Middle frontal gyrus (tissue), 1 donor: ENCODE data around the gene EGFR.

Experiments used
- DNase-seq: peaks from one replicate; pipeline ENCODE4 v3.0.0-alpha.2; 2015; ENCODE audit warnings: low spot score; ENCODE audit errors: extremely low spot score

The EGFR gene

GRCh38 chr7:55142919-55143600 lies 124.2 kb downstream of the EGFR start:
- DNase-seq = no peak

GRCh38 chr7:55144333-55145317 lies 125.8 kb downstream of the EGFR start:
- DNase-seq = no peak

- no peak for DNase-seq
These were observed 126.8 kb downstream of the EGFR start for GRCh38 chr7:55145606-55146005.

- no peak for DNase-seq
These were observed 128.3 kb downstream of the EGFR start for GRCh38 chr7:55147101-55147500.

GRCh38 chr7:55147736-55148135 lies 128.9 kb downstream of the EGFR start:
- no peak for DNase-seq

GRCh38 chr7:55148571-55148970 lies 129.8 kb downstream of the EGFR start:
- no peak for DNase-seq

- no peak for DNase-seq
These were observed 130.2 kb downstream of the EGFR start for GRCh38 chr7:55149001-55149400.

- no peak for DNase-seq
These were observed 131.3 kb downstream of the EGFR start for GRCh38 chr7:55150166-55150565.

GRCh38 chr7:55150709-55151451 lies 132.1 kb downstream of the EGFR start:
- DNase-seq = no peak

GRCh38 chr7:55152516-55152915 lies 133.7 kb downstream of the EGFR start:
- DNase-seq = no peak

- DNase-seq = no peak
These were observed 135.3 kb downstream of the EGFR start for GRCh38 chr7:55154096-55154495.

- DNase-seq = no peak
These were observed 136.7 kb downstream of the EGFR start for GRCh38 chr7:55155351-55156117.

- no peak for DNase-seq
These were observed 138.3 kb downstream of the EGFR start for GRCh38 chr7:55156919-55157763.

- DNase-seq = no peak
These were observed 138.9 kb downstream of the EGFR start for GRCh38 chr7:55157764-55158105.

GRCh38 chr7:55158541-55159382 lies 139.9 kb downstream of the EGFR start:
- no peak for DNase-seq

GRCh38 chr7:55160539-55160938 lies 141.7 kb downstream of the EGFR start:
- DNase-seq = no peak

- no peak for DNase-seq
These were observed 142.4 kb downstream of the EGFR start for GRCh38 chr7:55161154-55161687.

GRCh38 chr7:55162476-55162875 lies 143.7 kb downstream of the EGFR start:
- no peak for DNase-seq

GRCh38 chr7:55163733-55164132 lies 144.9 kb downstream of the EGFR start:
- DNase-seq = no peak
